SK-N-SH treated with all-trans-retinoic acid at 6 μM for 48 hours (cell line): ENCODE data around the gene MTCL1.

Source experiments
- ARNTL ChIP-seq: fragments of 450-650 bp; formaldehyde crosslinking; IDR thresholded peaks from 2 replicates; pipeline ENCODE4 v1.5.0; 2020; ENCODE audit warnings: low read depth, mild to moderate bottlenecking, moderate library complexity, borderline replicate concordance
- BACH2 ChIP-seq: fragments of 250-450 bp; sonication (Bioruptor Pico); IDR thresholded peaks from 2 replicates; pipeline ENCODE4 v1.9.0; 2021; ENCODE audit warnings: mild to moderate bottlenecking, borderline replicate concordance
- CREB5 ChIP-seq: fragments of 250-450 bp; sonication (Bioruptor Pico); IDR thresholded peaks from 2 replicates; pipeline ENCODE4 v1.5.1; 2020; ENCODE audit warnings: low read depth, mild to moderate bottlenecking, moderate library complexity
- ESRRG ChIP-seq: fragments of 250-450 bp; sonication (Bioruptor Pico); IDR thresholded peaks from 2 replicates; pipeline ENCODE4 v1.6.1; 2021; ENCODE audit warnings: mild to moderate bottlenecking
- GLIS3 ChIP-seq: fragments of 250-450 bp; sonication (Bioruptor Pico); IDR thresholded peaks from 2 replicates; pipeline ENCODE4 v1.5.0; 2020; ENCODE audit warnings: mild to moderate bottlenecking, moderate library complexity
- PATZ1 ChIP-seq: fragments of 250-450 bp; sonication (Bioruptor Pico); IDR thresholded peaks from 2 replicates; pipeline ENCODE4 v1.8.0; 2020; ENCODE audit warnings: mild to moderate bottlenecking, moderate library complexity, borderline replicate concordance
- POU6F1 ChIP-seq: fragments of 250-450 bp; sonication (Bioruptor Pico); IDR thresholded peaks from 2 replicates; pipeline ENCODE4 v1.8.0; 2021; ENCODE audit warnings: low read depth, mild to moderate bottlenecking, moderate library complexity, borderline replicate concordance
- PPARA ChIP-seq: fragments of 250-450 bp; sonication (Bioruptor Pico); IDR thresholded peaks from 2 replicates; pipeline ENCODE4 v1.5.0; 2020; ENCODE audit warnings: mild to moderate bottlenecking, borderline replicate concordance
- SNAI2 ChIP-seq: fragments of 250-450 bp; sonication (Bioruptor Pico); IDR thresholded peaks from 2 replicates; pipeline ENCODE4 v1.5.0; 2020; ENCODE audit warnings: mild to moderate bottlenecking, moderate library complexity
- ZC3H10 ChIP-seq: fragments of 250-450 bp; sonication (Bioruptor Pico); IDR thresholded peaks from 2 replicates; pipeline ENCODE4 v1.5.1; 2021; ENCODE audit warnings: mild to moderate bottlenecking, moderate library complexity
- ZFP3 ChIP-seq: fragments of 250-450 bp; sonication (Bioruptor Pico); IDR thresholded peaks from 2 replicates; pipeline ENCODE4 v1.5.0; 2020; ENCODE audit warnings: mild to moderate bottlenecking, moderate library complexity
- ZFP30 ChIP-seq: fragments of 450-650 bp; formaldehyde crosslinking; IDR thresholded peaks from 2 replicates; pipeline ENCODE4 v1.5.0; 2022; ENCODE audit warnings: mild to moderate bottlenecking, moderate library complexity

GRCh38 chr18:8806100-8806797 is 100.9 kb downstream of the MTCL1 start:
- TF ChIP-seq GLIS3 (CRISPR knock-in tag) (no peak), PATZ1 (CRISPR knock-in tag) (no peak), ARNTL (CRISPR knock-in tag) (no peak), ZFP3 (CRISPR knock-in tag) (no peak), ZFP30 (CRISPR knock-in tag) (no peak), BACH2 (CRISPR knock-in tag) (no peak), PPARA (CRISPR knock-in tag) (no peak), POU6F1 (CRISPR knock-in tag) (no peak), ZC3H10 (no peak), ESRRG (CRISPR knock-in tag) (no peak), CREB5 (CRISPR knock-in tag) (no peak), SNAI2 (no peak)
